Stimulated activated CD4-positive, alpha-beta T cell treated with anti-CD3 and anti-CD28 coated beads, TNF-alpha, amount 100 ng/mL, for 24 hours (primary cell): ENCODE results near the gene TTLL5.

Source experiments
- DNase-seq, 3 experiments: peaks; one replicate each; pipeline ENCODE4 v3.0.0-alpha.2; 2020; ENCODE audit warnings: low read depth in 3 of 3

The TTLL5 gene

GRCh38 chr14:75990297-75990696 is 329.3 kb downstream of the TTLL5 start:
- DNase-seq: no peak

GRCh38 chr14:75991753-75992152 is 330.7 kb downstream of the TTLL5 start:
- no peak for DNase-seq

DNA sequence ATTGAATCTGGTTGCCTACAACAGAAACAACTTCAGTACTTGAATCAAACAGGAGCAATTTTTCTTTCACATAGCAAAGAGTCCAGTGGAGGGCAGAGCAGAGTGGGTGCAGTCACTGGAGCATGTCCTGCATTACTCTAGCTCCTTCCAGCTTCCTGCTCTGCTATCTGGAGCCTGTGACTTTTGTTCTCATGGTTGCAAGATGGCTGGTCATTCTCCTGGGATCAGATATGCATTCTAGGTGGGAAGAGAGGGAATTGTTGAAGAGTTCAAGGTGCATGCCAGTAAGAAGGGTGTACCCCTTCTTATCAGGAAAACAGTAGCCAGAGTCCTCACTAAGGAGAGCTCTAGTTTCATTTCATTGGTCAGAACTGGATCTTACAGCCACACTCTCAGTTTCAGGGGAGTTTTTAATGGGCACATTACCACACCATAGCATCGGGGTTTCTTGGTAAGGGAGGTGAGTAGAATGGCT is 332.6 kb downstream of the TTLL5 start:
- DNase-seq: no peak

DNA sequence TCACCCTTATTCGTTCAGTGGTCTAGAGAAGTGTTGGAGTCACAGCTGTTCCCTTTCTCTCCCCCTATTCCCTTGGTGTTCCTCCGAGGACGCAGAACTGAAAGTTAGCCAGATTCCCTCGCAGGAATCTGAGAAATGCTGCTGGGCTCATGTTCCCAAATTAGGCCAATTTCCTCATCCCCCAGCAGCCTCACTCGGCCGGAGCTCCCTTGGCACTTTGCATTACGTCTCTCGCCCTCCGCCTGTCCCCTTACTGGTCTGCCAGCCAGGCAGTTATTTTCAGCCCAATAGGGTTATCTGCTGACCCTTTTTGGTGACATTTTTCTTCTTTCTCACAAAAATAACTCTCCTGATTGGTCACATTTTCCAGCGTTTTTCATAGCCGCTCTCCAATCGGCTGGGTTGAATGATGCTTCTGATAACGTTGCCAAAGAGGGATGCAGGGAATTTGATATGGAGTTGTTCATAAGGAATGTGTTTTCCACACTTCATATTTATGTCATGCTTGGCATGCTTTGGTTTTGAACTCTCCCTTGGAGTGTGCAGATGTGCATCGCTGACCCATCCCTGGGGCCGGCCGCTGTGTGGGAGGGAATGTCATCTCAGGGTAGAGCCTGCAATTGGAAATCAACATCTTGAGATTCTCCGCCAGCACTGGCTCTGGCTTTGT is 334.5 kb downstream of the TTLL5 start:
- no peak for DNase-seq

GRCh38 chr14:75996488-75996887 is 335.4 kb downstream of the TTLL5 start:
- no peak for DNase-seq

- DNase-seq: no peak
Observed at GRCh38 chr14:75999511-76000190, 338.6 kb downstream of the TTLL5 start.

GRCh38 chr14:76002383-76002782 is 341.3 kb downstream of the TTLL5 start:
- no peak for DNase-seq
